Suprapubic skin (tissue), 4 donors: ENCODE measurements around the gene LTBP3.

Source experiments
- CTCF ChIP-seq, 2 donors: fragments of 200-600 bp in 1 of 2; fragments of 450-650 bp in 1 of 2; sonication (generic) in 1 of 2; IDR thresholded peaks; one replicate each; pipeline ENCODE4 v1.5.1; 2016 to 2019; ENCODE audit warnings: antibody characterized with exemption in 2 of 2, mild to moderate bottlenecking in 1 of 2, moderate library complexity in 1 of 2
- EP300 ChIP-seq: sonication (generic); formaldehyde crosslinking; IDR thresholded peaks from one replicate; pipeline ENCODE4 v1.6.1; 2017; ENCODE audit warnings: antibody characterized with exemption
- POLR2A ChIP-seq, 2 donors: fragments of 450-650 bp; IDR thresholded peaks; one replicate each; pipeline ENCODE4 v1.6.1; 2017; ENCODE audit warnings: antibody characterized with exemption in 2 of 2, mild to moderate bottlenecking in 2 of 2, moderate library complexity in 2 of 2
- POLR2AphosphoS5 ChIP-seq, 3 donors: sonication (generic); formaldehyde crosslinking; IDR thresholded peaks; one replicate each; pipeline ENCODE4 v1.6.1; 2017; ENCODE audit warnings: antibody characterized with exemption in 3 of 3

GRCh38 chr11:65553301-65554001 is 4.7 kb downstream of the LTBP3 start:
- no peak for TF ChIP-seq POLR2AphosphoS5 (IDR thresholded peaks at IDR 0.05)
- no peak for TF ChIP-seq POLR2A (IDR thresholded peaks at IDR 0.05)
- TF ChIP-seq CTCF (IDR thresholded peaks at IDR 0.05): no peak
- TF ChIP-seq EP300: no peak
